Endothelial cell of umbilical vein (primary cell): ENCODE measurements around the gene SRCAP. TPM values are rescaled to one million over a fixed set of nuclear protein-coding genes. Genes with fewer than 3 reads are reported as not detected.

Experiments used
- BruUV-seq: library from RNA; stranded (reverse); fragments of 400-500 nt; replicated peaks from 2 replicates; lab custom pipeline; 2021; lab: Mats Ljungman, UMichigan
- CTCF ChIA-PET: fragments of 300-600, 350-600 bp; sonication (Branson Sonifier 250); formaldehyde crosslinking; loops from one replicate; lab custom pipeline; 2021; ENCODE audit warnings: antibody characterized with exemption, inconsistent platforms; lab: Charles Lee
- POLR2A ChIA-PET: fragments of 300-600, 350-600 bp; sonication (Branson Sonifier 250); formaldehyde crosslinking; loops from one replicate; lab custom pipeline; 2021; ENCODE audit warnings: antibody characterized with exemption, inconsistent platforms; lab: Charles Lee
- DNase-seq: peaks from one replicate; pipeline ENCODE4 v3.0.0-alpha.2; 2011; ENCODE audit warnings: low read depth, low spot score
- FAIRE-seq: peaks from 2 replicates; lab custom pipeline; 2011; peaks lifted over from hg19 to GRCh38; lab: Jason Lieb, UNC
- H2AFZ ChIP-seq: 2 replicates; pipeline ENCODE4 v1.6.0; 2012; ENCODE audit warnings: low read depth, low read length, control low read depth, inconsistent platforms
- H3K27ac ChIP-seq: 2 replicates; pipeline ENCODE4 v1.5.1; 2011; ENCODE audit warnings: low read depth, mild to moderate bottlenecking, control low read depth, low read length, moderate library complexity; ENCODE audit not compliant: insufficient read depth
- H3K27me3 ChIP-seq, 2 experiments: 2 replicates each; pipeline versions ENCODE4 v1.6.0 to v1.6.1; 2011; ENCODE audit warnings: low read length in 2 of 2, mixed read lengths in 1 of 2; ENCODE audit not compliant: control insufficient read depth in 2 of 2, insufficient read depth in 2 of 2
- H3K36me3 ChIP-seq, 2 experiments: 2 replicates in 1 of 2; 3 replicates in 1 of 2; pipeline ENCODE4 v1.5.1; 2011; ENCODE audit warnings: low read length in 2 of 2, mild to moderate bottlenecking in 1 of 2, moderate library complexity in 1 of 2; ENCODE audit not compliant: control insufficient read depth in 2 of 2, insufficient read depth in 2 of 2; ENCODE audit errors: extremely low read depth in 1 of 2
- H3K4me1 ChIP-seq: 3 replicates; pipeline ENCODE4 v1.5.1; 2011; ENCODE audit warnings: mild to moderate bottlenecking, low read length; ENCODE audit not compliant: control insufficient read depth, insufficient read depth; ENCODE audit errors: extremely low read depth
- H3K4me2 ChIP-seq: 2 replicates; pipeline ENCODE4 v1.6.1; 2011; ENCODE audit warnings: low read length, control low read depth, mixed read lengths; ENCODE audit not compliant: insufficient read depth
- H3K4me3 ChIP-seq, 3 experiments: fragments of 200-600 bp in 1 of 3; sonication (generic), shearing (Covaris generic) in 1 of 3; replicated peaks in 1 of 3; 2 replicates each; pipeline ENCODE4 v1.5.1; 2011 to 2016; ENCODE audit warnings: control low read depth in 3 of 3, low read length in 3 of 3, mild to moderate bottlenecking in 2 of 3, inconsistent platforms in 1 of 3, low read depth in 1 of 3, moderate library complexity in 1 of 3; ENCODE audit not compliant: insufficient read depth in 1 of 3
- H3K79me2 ChIP-seq: 2 replicates; pipeline ENCODE4 v1.6.0; 2012; ENCODE audit warnings: low read length, inconsistent platforms; ENCODE audit not compliant: control insufficient read depth, insufficient read depth
- H3K9ac ChIP-seq: replicated peaks from 2 replicates; pipeline ENCODE3; 2011; ENCODE audit warnings: low read length, control low read depth; ENCODE audit not compliant: insufficient read depth; ENCODE audit errors: extremely low read depth
- H3K9me1 ChIP-seq: replicated peaks from 3 replicates; pipeline ENCODE4 v1.6.0; 2011; ENCODE audit warnings: mild to moderate bottlenecking, low read length; ENCODE audit not compliant: control insufficient read depth, insufficient read depth; ENCODE audit errors: extremely low read depth
- H3K9me3 ChIP-seq: replicated peaks from 2 replicates; pipeline ENCODE4 v1.5.1; 2012; ENCODE audit warnings: low read length, inconsistent platforms; ENCODE audit not compliant: control insufficient read depth, insufficient read depth
- H4K20me1 ChIP-seq: replicated peaks from 2 replicates; pipeline ENCODE3; 2011; ENCODE audit warnings: mild to moderate bottlenecking, low read length; ENCODE audit not compliant: control insufficient read depth, insufficient read depth; ENCODE audit errors: extremely low read depth
- EZH2 ChIP-seq: IDR thresholded peaks from 2 replicates; pipeline ENCODE4 v1.6.1; 2012; ENCODE audit warnings: borderline replicate concordance, low read depth, mild to moderate bottlenecking, moderate library complexity, low read length, inconsistent platforms; ENCODE audit not compliant: severe bottlenecking
- FOS ChIP-seq: IDR thresholded peaks from 2 replicates; pipeline ENCODE4 v1.6.1; 2011; ENCODE audit warnings: mild to moderate bottlenecking, low read length, moderate library complexity, borderline replicate concordance; ENCODE audit not compliant: insufficient read depth
- GATA2 ChIP-seq: IDR thresholded peaks from 2 replicates; pipeline ENCODE4 v1.7.0; 2011; ENCODE audit warnings: low read depth, mild to moderate bottlenecking, moderate library complexity, mixed read lengths, low read length; ENCODE audit not compliant: insufficient read length, insufficient read depth
- JUN ChIP-seq: IDR thresholded peaks from 2 replicates; pipeline ENCODE4 v1.6.1; 2011; ENCODE audit warnings: borderline replicate concordance, low read depth; ENCODE audit not compliant: insufficient read length, insufficient read depth
- MYC ChIP-seq: IDR thresholded peaks from one replicate; pipeline ENCODE4 v1.6.1; 2011; ENCODE audit warnings: mild to moderate bottlenecking, low read depth, low read length
- POLR2A ChIP-seq: IDR thresholded peaks from 2 replicates; pipeline ENCODE4 v1.6.1; 2012; ENCODE audit warnings: low read depth, mild to moderate bottlenecking, control low read depth, low read length
- POLR2AphosphoS5 ChIP-seq: IDR thresholded peaks from 2 replicates; pipeline ENCODE4 v1.6.1; 2012; ENCODE audit warnings: low read depth, mild to moderate bottlenecking, control low read depth, low read length, moderate library complexity; ENCODE audit not compliant: insufficient read depth
- dilution Hi-C: fragments of 300-500 bp; cut with MboI; formaldehyde crosslinking; loops from one replicate; pipeline ENCODE4 v1.15.0; 2019; ENCODE audit warnings: low sequenced_read_pairs; ENCODE audit not compliant: extremely low pct_ligation_motif_present
- intact Hi-C: fragments of 100-400 bp; cut with micrococcal nuclease; formaldehyde crosslinking; loops from one replicate; pipeline ENCODE4 v1.10.0; 2022
- polyA plus RNA-seq, 4 experiments: library from polyadenylated mRNA; depleted of rRNA in 3 of 4; stranded (reverse) in 3 of 4; unstranded in 1 of 4; fragments of >200 nt; gene quantifications; 2 replicates each; pipeline versions ENCODE4 v1.2.1 to v1.2.3, GENCODE V29; 2011 to 2012; ENCODE audit warnings: missing spikeins in 1 of 4
- total RNA-seq: library from RNA; stranded (reverse); gene quantifications from 2 replicates; pipeline ENCODE4 v1.2.3, GENCODE V29; 2021

The SRCAP gene
- total and polyA plus RNA-seq, 2 donors (not counting 3 experiments of a cell fraction or from before 2014, with no cell fraction given): 11.0 to 77.7 TPM

- peaks cover 10% of the 10 kb centered on the region for H3K79me2 ChIP-seq
- no TSS peak for BruUV-seq
- ChIA-PET CTCF (no interaction called here), POLR2A (no interaction called here)
- H3K4me1 ChIP-seq: peaks cover 14% of the 10 kb centered on the region
- no peaks in the 10 kb centered on the region for H3K9me3 ChIP-seq
- H4K20me1 ChIP-seq: no peaks in the 10 kb centered on the region
- peaks cover 0 to 19% of the 10 kb centered on the region in 2 experiments for H3K36me3 ChIP-seq
- no peaks in the 10 kb centered on the region for H3K9me1 ChIP-seq
- FAIRE-seq (no peak), DNase-seq (no peak)
- no peak overlapping the region for H3K4me3 ChIP-seq
- no peak overlapping the region for H3K27ac ChIP-seq
- TF ChIP-seq GATA2: no peak
- no peak for TF ChIP-seq JUN
- dilution Hi-C loops (no loop called here), intact Hi-C loops (no loop called here)
- no peak overlapping the region for H2AFZ ChIP-seq
- H3K4me2 ChIP-seq: no peak overlapping the region
- no peak overlapping the region for H3K9ac ChIP-seq
- no peaks in the 10 kb centered on the region for H3K27me3 ChIP-seq
These were observed 85.2 kb downstream of the SRCAP start for GRCh38 chr16:30784215-30784614.

DNA sequence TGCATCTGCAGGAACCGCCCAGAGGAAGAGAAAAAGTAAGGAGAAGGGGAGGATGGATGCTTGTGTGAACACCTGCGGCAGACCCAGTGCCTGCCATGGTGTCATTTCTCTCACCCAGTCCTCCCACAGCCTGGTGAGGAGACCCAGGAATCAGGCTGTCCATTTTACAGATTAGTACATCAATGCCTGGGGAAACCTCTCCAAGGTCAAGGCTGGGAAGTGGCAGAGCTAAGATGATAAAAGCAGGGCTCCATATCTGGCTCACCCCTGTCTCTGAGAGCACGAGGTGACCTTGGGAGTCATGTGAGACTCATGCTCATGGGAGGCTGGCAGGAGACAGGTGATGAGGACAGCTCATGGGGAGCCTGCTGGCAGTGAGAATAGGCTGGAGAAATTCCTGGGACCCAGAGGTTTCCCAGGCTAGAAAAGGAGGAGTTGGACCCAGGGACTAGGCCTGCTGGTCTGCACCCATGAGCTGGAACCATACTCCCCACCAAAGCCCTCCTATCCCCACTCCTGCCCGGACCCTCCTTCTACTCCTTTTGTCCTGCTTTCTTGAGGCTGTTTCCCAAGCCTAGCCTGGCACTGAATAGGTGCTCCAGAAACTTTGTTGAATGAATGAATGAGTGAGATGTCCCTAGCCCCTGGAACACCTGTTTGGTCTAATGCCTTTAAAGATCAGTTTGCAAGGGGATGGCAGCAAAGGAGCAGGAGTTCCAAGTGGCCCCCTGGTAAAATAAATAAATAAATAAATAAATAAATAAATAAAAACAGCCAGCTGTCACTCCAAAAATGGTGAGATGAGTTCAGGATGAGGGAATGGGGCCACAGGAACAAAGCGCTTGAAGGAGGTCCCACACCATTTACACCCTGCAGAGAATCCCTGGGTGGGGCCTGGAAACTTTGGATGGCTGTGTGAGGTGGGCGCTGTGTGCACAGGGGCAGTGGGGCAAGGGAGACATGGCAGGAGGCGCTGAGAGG lies 86.4 kb downstream of the SRCAP start:
- H4K20me1 ChIP-seq: no peaks in the 10 kb centered on the region
- peak overlapping the region; percentile 80 for H3K9ac ChIP-seq
- H3K4me3 ChIP-seq: peak overlapping the region in 2 of 3 experiments; percentile 67 to 70
- FAIRE-seq (no peak), DNase-seq (no peak)
- ChIA-PET CTCF (interaction anchor here (1.3 kb wide), 1 partner anchor 29 kb away, joined by 4 read pairs; no protein-coding TSS in a partner anchor), POLR2A (interaction anchor here (0.5 kb wide), 1 partner anchor 15 kb away, joined by 5 read pairs; no protein-coding TSS in a partner anchor)
- TSS peak; percentile 20 for BruUV-seq
- dilution Hi-C loops (no loop called here), intact Hi-C loops (loop anchor here (1.0 kb wide), 2 partner anchors 9 to 136 kb away; no protein-coding TSS in a partner anchor)
- H3K4me1 ChIP-seq: peaks cover 14% of the 10 kb centered on the region
- H3K36me3 ChIP-seq: peaks cover 0 to 19% of the 10 kb centered on the region in 2 experiments
- no peak overlapping the region for H2AFZ ChIP-seq
- peak overlapping the region; percentile 87 for H3K4me2 ChIP-seq
- H3K27ac ChIP-seq: no peak overlapping the region
- TF ChIP-seq FOS (no peak), POLR2A (no peak), MYC (no peak), EZH2 (no peak), GATA2 (no peak), JUN (no peak), POLR2AphosphoS5 (no peak)
- no peaks in the 10 kb centered on the region for H3K9me3 ChIP-seq
- no peaks in the 10 kb centered on the region for H3K27me3 ChIP-seq
- H3K79me2 ChIP-seq: peaks cover 10% of the 10 kb centered on the region
- no peaks in the 10 kb centered on the region for H3K9me1 ChIP-seq
